RWPE2 (cell line): ENCODE results near the gene PSTPIP2.

ENCODE experiments used
- ATAC-seq: fragments of 200-7000 bp; cut with Tn5 transposase; 3 replicates; pipeline ENCODE4 v1.9.1; 2021; ENCODE audit warnings: low read depth
- DNase-seq: peaks from one replicate; pipeline ENCODE4 v3.0.0-alpha.2; 2020; ENCODE audit warnings: low spot score
- H3K27ac ChIP-seq: fragments of 450-650 bp; 2 replicates; pipeline ENCODE4 v1.5.1; 2017; ENCODE audit warnings: mild to moderate bottlenecking; ENCODE audit not compliant: poor library complexity, severe bottlenecking
- H3K27me3 ChIP-seq: fragments of 250-450 bp; sonication (Bioruptor Pico); 2 replicates; pipeline ENCODE4 v1.5.1; 2021; ENCODE audit warnings: mild to moderate bottlenecking, moderate library complexity; ENCODE audit not compliant: insufficient read depth, poor library complexity, severe bottlenecking
- H3K36me3 ChIP-seq: fragments of 250-450 bp; sonication (Bioruptor Pico); 2 replicates; pipeline ENCODE4 v1.5.1; 2020; ENCODE audit warnings: low read depth, mild to moderate bottlenecking, moderate library complexity
- H3K4me1 ChIP-seq: fragments of 250-450 bp; sonication (Bioruptor Pico); 2 replicates; pipeline ENCODE4 v1.5.1; 2021; ENCODE audit warnings: mild to moderate bottlenecking, moderate library complexity; ENCODE audit not compliant: insufficient read depth, poor library complexity, severe bottlenecking
- H3K4me3 ChIP-seq: fragments of 250-450 bp; sonication (Bioruptor Pico); 2 replicates; pipeline ENCODE4 v1.5.1; 2021; ENCODE audit warnings: mild to moderate bottlenecking, moderate library complexity; ENCODE audit not compliant: severe bottlenecking
- H3K9me3 ChIP-seq: fragments of 250-450 bp; sonication (Bioruptor Pico); 2 replicates; pipeline ENCODE4 v1.5.1; 2021; ENCODE audit warnings: mild to moderate bottlenecking, moderate library complexity; ENCODE audit not compliant: severe bottlenecking
- TF ChIP-seq, protein P1 (sequence below): fragments of 450-650 bp; IDR thresholded peaks from one replicate; pipeline ENCODE4 v1.5.1; 2017; ENCODE audit warnings: mild to moderate bottlenecking, moderate library complexity; ENCODE audit not compliant: poor library complexity, severe bottlenecking

Gene PSTPIP2

DNA sequence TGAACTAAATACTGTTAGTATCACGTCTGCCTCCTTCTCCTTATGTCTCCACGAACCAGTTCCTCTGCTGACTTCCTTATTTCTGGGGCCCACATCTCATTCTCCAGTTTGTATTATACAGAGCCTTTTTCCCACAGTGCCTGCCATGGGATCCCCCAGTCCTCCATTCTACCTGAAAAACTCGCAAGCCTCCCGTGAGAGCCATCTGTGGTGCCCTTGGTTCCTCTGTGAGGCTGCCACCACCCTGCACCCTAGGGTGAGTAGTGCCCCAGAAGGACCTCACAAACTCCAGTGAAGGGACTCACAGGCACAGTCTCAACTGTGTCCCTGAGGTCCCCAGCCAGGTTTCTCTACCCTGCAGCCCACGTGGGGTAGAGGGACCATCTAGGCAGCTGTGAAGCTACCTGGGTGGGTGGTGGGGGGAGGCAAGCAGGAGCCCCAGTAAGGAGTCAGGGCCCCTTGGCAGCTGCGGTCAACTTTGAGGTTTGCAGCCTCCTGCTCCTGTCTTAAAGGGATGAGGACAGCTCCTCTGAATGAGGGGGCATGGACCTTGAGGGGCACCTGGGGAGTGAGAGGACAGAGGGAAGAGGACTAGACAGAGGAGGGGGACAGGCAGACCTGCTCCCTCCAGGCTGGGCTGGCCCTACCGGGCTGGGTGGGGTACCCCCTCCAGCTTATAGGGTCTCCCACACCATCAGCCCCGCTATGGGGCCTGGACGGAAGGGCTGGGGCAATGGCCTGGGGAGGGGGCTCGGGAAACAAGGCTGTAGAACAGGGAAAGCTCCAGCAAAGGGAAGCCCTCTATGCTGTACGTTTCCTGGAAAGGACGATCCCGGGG, 1.0 kb downstream of the PSTPIP2 start:
- peak; percentile 2; the same call in 2 of the 3 replicates for ATAC-seq
- peak overlapping the region; percentile 88 for H3K4me3 ChIP-seq
- H3K4me1 ChIP-seq, result peaks cover 25% of the 10 kb centered on the region
- H3K9me3 ChIP-seq, result no peaks in the 10 kb centered on the region
- TF ChIP-seq, protein P1, sequence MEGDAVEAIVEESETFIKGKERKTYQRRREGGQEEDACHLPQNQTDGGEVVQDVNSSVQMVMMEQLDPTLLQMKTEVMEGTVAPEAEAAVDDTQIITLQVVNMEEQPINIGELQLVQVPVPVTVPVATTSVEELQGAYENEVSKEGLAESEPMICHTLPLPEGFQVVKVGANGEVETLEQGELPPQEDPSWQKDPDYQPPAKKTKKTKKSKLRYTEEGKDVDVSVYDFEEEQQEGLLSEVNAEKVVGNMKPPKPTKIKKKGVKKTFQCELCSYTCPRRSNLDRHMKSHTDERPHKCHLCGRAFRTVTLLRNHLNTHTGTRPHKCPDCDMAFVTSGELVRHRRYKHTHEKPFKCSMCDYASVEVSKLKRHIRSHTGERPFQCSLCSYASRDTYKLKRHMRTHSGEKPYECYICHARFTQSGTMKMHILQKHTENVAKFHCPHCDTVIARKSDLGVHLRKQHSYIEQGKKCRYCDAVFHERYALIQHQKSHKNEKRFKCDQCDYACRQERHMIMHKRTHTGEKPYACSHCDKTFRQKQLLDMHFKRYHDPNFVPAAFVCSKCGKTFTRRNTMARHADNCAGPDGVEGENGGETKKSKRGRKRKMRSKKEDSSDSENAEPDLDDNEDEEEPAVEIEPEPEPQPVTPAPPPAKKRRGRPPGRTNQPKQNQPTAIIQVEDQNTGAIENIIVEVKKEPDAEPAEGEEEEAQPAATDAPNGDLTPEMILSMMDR, result no peak
- peak overlapping the region; percentile 76 for H3K27ac ChIP-seq
- no peaks in the 10 kb centered on the region for H3K36me3 ChIP-seq
- DNase-seq, result no peak
- no peaks in the 10 kb centered on the region for H3K27me3 ChIP-seq

DNA sequence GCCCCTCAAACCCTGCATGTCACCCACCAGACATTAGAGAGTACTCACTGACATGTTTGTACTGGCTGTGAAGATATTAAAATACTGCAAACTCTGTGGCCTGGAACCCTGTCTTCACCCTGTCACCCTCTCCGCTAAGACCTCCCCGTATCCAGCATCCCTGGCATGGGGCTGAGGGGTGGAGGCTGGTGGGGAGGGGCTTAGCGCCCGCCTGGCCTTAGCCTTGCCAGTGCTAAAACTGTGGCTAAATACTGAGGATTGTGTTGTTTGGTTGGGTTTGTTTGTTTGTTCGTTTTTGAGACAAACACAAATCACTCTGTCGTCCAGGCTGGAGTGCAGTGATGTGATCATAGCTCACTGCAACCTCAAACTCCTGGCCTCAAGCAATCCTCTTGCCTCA, 1.8 kb downstream of the PSTPIP2 start:
- H3K27ac ChIP-seq, result peak overlapping the region; percentile 76
- ATAC-seq, result no peak

DNA sequence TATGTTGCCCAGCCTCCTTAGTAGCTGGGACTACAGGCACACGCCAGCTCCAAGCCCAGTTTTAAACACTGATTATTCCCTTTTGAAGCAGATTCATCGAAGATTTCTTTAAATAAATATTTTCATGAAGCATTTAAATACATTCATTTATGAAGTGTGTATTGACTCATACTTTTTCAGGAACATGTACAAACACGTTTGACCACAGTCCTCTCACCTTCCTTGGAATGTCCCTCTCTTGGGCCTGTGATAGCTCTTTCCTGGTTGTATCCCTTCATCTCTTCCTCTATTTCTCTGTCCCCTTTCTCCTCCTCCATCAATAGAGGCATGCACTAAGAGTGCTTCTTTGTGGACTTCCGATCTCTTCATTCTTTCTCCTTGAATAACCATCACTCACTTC, 2.5 kb downstream of the PSTPIP2 start:
- ATAC-seq (peak; percentile 53), DNase-seq (no peak)
- Histone ChIP-seq H3K36me3 (no peaks in the 10 kb centered on the region), H3K27ac (peak overlapping the region; percentile 76), H3K27me3 (no peaks in the 10 kb centered on the region), H3K4me3 (no peak overlapping the region), H3K9me3 (no peaks in the 10 kb centered on the region), H3K4me1 (peaks cover 28% of the 10 kb centered on the region)
- TF ChIP-seq, protein P1, result no peak

More for the DNA sequence above, 1.8 kb downstream of the PSTPIP2 start:
- Histone ChIP-seq H3K4me1 (peaks cover 25% of the 10 kb centered on the region), H3K27me3 (no peaks in the 10 kb centered on the region), H3K9me3 (no peaks in the 10 kb centered on the region), H3K36me3 (no peaks in the 10 kb centered on the region), H3K4me3 (no peak overlapping the region)
- DNase-seq, result no peak
- TF ChIP-seq, protein P1, result no peak

DNA sequence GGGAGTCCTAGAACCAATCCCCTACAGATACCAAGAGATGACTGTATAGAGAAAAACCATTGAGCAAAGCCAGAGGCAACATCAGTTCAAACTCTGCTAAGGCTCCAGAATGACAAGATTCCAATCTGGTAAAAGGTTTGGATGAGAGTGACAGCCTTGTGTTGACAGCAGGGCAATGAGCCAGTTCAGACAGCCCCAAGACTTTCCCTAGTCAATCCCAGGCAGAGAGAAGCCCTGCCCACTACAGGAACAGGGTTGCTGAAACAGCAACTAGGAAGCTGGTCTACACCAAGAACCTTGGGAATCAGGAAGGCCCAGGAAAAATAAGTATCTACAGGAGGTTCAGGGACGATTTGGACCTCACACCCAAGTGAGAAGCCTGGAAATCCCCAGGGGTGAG, 3.3 kb downstream of the PSTPIP2 start:
- peak overlapping the region; percentile 76 for H3K27ac ChIP-seq
- no peak overlapping the region for H3K4me3 ChIP-seq
- no peaks in the 10 kb centered on the region for H3K27me3 ChIP-seq
- TF ChIP-seq, protein P1, result no peak
- peaks cover 33% of the 10 kb centered on the region for H3K4me1 ChIP-seq
- ATAC-seq (no peak), DNase-seq (no peak)
- no peaks in the 10 kb centered on the region for H3K36me3 ChIP-seq
- H3K9me3 ChIP-seq, result no peaks in the 10 kb centered on the region

DNA sequence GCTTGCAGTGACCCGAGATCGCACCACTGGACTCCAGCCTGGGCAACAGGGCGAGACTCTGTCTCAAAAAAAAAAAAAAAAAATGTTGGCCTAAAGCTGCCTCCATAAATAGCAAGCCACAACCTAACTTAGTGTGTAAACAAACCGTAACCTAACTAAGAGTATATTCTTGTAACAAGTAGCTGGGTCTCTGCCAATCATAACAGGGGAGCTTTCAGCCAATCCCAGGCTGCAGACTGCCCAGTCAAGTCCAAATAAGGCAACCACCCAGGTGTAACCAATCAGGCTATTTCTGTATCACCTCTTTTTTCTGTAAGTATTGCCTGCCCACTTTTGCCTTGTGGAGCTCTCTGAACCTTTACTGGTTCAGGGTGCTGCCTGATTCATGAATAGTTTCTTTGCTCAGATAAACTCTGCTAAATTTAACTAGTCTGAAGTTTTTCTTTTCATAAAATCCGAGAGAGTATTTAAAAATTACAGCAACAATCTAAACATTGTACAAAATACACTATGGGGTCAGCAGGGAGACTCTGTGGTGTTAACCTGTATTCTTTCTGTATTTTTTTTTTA, 4.5 kb downstream of the PSTPIP2 start:
- no peaks in the 10 kb centered on the region for H3K36me3 ChIP-seq
- no peak overlapping the region for H3K4me3 ChIP-seq
- H3K9me3 ChIP-seq, result no peaks in the 10 kb centered on the region
- TF ChIP-seq, protein P1, result no peak
- H3K4me1 ChIP-seq, result peaks cover 43% of the 10 kb centered on the region
- ATAC-seq (no peak), DNase-seq (no peak)
- peak overlapping the region; percentile 76 for H3K27ac ChIP-seq
- no peaks in the 10 kb centered on the region for H3K27me3 ChIP-seq
